ENCODE results near the gene PSMD8.
"Not testable (repeated sequence)": the region's sequence is repeated elsewhere in the genome, so short reads cannot be mapped to it uniquely, and the experiment has no call there.

Gene PSMD8

DNA sequence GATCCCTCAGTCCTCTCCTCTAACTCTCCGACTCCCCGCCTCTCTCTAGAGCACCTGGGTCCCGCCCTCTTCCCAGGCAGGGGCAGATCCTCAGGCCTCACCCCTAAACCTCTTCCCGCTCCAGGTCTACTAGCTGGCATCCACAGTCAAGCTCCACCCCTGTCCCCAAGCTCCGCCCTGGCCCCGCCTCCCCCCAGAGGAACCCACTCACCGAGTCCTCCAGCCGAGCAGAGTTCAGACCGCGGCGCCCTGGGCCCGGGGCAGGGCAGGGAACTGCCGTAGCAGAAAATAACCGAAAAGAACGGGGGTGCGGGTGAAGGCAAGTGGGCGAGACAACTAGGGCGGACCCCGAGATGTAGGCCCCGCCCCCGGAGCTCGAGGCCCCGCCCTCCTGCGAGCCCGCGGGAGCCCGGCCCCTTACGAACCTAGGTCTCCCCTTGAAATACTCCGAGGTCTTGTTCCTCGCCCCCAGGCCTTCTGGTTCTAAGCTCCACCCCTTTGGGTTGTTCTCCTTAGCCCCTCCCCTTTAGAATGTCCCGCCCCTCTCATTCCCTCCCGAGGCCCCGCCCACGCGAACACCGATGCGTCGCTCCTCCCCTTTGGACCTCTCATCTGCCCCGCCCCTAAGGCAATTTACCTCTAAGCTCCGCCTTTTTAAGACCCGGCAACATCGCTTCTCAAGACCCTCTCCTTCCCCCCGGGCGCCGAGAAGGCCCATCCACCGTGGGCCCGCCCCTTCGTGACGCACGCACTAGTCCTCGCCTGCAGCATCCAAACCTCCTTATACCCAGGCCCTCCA lies 13.4 kb downstream of the PSMD8 start, which contains the start of gene GGN:
GGN (minus strand) TSS at position 485 of the 799 bp plus-strand sequence. CDS start 773 bp downstream, outside the sequence.
- DNase-seq = peak; percentile 84

DNA sequence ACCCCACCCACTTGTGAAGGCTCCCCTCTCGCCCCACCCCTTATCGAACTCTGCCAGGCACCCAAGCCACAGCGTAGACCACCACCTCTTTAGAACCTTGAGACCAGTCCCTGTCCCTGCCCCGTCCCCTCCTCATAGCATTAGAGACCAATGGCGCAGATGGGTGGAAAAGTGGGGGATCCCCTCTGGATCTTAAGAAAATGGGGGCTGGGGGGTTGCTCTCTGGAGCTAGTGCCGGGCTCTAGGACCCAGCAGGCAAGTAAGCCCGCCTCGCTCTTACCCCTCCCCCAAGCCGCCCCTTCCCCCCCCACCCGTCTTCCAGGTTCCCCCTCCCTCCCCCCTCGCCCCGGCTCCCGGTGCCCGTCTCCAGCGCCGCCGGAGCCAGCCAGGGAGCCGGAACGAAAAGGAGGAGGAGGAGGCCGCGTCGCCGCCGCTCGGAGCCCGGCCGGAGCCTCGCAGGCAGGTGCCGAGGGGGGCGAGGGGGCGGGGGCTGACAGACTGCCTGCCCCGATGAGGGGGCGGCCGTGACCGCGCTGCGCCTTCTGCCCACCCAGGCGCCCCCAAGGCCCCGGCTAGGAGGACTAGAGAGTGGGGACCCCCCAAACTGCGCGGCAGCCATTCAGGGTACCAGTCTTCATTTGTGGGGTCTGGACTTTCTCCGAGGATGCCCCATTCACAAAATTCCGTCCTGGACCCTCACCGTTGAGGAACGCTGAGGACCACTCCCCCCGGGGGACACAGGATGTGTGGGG lies 14.2 kb downstream of the PSMD8 start, which contains the start of gene SPRED3:
SPRED3 (plus strand) TSS at position 349 of the 752 bp plus-strand sequence. CDS start 1,606 bp downstream, outside the sequence.
- no peak for DNase-seq

DNA sequence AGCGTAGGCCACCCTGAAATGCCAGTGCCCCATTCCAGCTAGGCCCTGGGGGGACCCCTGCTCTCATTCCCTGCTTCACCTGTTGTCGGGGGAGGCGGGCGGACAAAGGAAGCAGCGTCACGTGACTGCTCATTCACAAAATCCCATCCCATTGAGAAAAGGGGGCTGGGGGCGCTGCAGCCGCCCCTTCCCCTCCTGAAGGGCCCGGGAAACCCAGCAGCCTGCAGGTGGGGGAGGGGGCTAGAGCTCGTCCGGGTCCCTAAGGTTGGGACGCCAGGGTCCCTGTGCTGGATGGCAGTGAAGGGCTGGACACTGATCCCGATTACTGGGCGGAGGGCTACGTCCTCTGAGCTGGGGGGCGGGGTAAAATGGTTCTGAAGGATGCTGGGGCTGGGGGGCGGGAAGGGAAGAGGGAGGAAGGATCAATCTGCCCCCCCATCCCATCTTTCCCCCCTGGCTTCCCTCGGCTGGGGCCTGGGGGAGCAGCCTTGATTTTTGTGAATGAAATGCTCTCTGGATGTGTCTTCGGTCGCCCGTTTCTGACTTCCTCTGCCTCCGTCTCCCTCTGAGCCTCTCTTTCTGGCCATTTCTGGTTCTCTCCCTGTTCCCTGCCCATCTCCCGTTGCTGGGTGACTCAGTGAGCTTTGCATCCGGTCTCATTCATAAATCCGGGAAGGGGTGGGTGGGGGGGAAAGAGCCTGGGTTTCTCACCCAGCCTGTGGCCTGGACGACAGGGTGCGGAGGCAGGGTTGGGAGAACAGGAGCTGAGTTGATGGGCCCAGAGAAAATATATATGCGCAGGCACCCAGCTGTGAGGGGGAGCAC lies 14.9 kb downstream of the PSMD8 start:
- DNase-seq = no peak

DNA sequence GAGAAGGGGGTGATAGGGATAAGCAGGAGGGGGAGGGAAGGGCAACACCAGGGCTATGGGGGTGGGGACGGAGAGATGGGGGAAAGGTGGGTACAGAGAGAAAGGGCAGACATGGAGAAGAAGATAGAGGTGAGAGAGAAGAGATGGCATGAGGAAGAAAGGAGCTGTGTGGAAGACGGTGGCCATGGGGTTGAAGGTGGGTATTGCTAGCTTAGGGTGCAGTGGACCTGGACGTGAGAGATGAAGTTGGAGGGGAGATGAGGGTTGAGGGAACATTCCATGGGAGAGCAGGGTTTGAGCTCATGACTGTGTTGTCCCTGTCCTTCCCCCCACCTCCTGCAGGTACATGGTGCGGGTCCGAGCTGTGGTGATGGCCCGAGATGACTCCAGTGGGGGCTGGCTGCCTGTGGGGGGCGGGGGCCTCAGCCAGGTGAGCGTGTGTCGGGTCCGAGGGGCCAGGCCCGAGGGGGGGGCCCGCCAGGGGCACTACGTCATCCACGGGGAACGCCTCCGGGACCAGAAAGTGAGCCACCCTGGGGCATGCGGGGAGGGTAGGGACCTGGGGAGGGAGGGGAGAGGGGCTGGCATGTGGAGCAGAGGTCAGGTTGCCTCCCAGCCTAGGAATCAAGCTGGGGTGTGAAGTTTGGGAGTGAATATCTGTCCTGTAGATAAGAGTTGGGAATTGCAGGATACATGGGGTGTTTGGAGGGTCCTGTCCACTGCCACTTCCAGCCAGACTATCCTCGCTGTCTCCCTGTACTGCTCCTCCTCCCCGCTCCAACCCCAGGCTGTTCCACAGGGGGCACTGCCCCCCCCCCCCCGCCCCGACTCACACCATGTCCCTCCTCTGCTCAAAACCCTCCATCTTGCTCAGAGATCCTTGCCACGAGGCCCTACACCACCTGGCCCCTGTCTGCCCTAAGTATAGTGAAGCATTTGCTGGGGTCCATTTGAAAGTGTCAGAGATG lies 15.9 kb downstream of the PSMD8 start:
- no peak for DNase-seq

DNA sequence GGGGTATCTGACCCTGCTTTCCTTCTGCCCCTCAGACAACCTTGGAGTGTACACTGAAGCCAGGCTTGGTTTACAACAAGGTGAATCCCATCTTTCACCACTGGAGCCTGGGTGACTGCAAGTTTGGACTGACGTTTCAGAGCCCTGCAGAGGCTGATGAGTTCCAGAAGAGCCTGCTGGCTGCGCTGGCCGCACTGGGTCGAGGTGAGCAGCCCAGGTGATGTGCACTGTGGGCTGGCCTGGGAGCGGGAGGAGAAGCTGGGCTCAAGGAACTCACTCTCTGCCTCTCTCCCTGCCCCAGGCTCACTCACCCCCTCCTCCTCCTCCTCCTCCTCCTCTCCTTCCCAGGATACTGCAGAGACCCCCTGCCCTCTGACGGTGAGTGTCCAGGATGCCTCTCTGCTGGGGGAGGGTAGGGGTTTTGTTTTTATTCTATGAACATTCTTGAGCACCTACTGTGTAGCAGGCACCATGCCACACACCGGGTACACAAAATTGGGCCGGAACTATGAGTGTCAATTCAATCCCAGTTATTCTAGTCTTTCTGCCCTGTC lies 17.6 kb downstream of the PSMD8 start:
- DNase-seq = no peak

DNA sequence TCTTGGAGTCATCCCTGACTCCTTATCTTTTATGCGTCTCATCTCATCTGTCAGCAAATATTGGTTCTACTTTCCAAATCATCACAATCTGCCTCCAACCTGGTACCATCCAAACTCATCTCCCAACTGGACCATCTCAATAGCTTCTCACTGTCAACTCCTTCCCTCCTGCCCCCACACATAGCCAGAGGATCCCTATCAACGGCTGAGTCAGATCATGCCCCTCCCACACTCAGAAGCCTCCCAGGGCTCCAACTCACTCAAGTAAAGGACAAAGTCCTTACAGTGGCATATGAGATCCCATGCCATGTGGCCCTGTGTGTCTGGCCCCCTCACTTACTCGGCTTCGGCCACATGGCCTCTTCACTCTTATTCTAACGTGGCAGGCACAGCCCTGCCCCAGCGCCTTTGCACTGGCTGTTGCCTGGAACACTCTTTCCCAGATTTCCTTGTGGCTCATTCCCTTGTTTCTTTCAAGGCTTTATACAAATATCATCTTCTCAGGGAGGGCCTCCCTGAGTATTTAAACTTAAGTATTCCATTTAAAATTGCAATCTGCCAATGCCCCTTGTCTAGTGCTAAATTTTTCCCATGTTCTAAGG lies 18.4 kb downstream of the PSMD8 start:
- DNase-seq = no peak

DNA sequence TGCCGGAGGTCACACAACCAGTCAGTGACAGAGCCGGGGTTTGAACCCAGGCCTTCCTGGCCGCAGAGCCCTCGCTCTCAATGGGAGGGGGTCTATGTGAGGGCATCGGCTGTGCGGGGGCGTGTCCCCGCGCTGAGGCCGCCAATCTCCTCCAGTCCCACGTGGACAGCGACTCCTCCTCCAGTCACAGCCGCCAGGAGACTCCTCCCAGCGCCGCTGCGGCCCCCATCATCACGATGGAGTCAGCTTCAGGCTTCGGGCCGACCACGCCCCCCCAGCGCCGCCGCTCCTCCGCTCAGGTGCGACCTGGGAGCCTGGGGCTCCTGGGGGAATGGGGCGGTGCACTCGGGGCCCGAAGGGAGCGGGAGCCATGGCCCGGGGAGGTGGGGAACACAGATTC lies 20.1 kb downstream of the PSMD8 start:
- DNase-seq = peak; percentile 75

DNA sequence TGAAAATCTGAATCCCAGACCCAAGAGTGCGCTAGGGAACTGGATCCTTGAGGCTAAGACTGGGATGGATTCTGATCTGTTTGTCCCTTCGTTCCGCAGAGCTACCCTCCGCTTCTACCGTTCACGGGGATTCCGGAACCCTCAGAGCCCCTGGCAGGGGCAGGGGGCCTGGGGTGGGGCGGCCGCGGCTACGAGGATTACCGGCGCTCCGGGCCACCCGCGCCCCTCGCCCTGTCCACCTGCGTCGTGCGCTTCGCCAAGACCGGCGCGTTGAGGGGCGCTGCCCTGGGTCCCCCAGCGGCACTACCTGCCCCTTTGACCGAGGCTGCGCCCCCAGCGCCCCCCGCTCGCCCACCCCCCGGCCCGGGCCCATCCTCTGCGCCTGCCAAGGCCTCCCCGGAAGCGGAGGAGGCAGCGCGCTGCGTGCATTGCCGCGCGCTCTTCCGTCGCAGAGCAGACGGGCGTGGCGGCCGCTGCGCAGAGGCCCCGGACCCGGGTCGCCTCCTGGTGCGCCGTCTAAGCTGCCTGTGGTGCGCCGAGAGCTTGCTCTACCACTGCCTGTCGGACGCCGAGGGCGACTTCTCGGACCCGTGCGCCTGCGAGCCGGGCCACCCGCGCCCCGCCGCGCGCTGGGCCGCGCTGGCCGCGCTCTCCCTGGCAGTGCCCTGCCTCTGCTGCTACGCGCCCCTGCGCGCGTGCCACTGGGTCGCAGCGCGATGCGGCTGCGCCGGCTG lies 21.2 kb downstream of the PSMD8 start:
- peak; percentile 49 for DNase-seq

DNA sequence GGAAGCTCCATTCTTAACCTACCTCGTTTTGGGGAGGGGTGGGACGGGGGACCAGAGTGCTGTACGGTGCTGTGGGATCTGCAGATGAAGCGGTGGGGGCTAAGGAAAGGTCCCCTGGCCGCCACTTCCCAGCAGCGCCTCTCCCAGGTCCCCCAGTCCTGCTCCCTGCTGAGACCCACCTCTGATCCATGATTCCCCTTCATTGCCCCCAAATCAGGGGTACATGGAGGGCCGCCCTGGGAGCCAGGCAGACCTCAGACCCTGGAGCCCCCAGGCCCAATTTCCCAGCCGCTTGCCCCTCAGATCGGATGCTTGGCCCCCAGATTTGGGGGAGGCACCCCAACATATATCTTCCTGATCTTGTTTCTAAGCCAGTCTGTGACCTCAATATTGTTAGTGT lies 24.7 kb downstream of the PSMD8 start:
- no peak for DNase-seq

DNA sequence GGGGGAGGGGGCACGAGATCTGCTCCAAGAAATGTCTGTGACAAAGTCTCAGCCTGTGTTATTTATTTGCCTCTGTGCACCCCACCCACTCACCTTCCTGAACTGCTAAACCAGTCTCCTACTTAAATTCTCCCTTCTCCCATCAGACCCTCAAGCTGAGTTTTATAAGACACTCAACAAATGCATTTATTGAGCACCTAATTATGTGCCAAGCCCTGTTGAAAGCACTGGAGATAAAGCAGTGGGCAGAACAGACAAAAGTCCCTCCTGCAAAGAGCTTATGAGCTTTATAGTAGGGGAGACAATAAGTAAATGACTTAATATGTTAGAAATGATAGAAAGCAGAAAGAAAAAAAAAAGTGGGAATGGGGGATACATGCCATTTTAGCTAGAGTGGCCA lies 25.2 kb downstream of the PSMD8 start:
- no peak for DNase-seq

DNA sequence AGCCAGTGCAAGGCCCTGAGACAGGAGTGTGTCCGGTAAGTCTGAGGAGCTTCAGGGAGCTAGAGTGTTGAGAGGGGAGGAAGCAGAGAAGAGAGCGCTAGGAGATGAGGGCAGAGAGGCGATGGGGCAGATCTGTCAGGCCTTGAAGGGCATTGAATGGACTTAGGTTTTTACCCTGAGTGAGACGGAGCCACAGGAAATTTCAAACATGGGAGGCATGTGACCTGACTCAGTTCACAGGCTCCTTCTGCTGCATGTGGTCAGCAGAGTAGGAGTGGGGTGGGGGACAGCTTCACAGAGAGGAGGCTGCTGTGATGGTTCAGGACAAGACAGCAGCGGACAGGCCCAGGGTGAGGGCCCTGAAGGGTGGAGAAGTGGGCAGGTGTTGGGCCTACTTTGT lies 26.0 kb downstream of the PSMD8 start:
- DNase-seq = no peak

DNA sequence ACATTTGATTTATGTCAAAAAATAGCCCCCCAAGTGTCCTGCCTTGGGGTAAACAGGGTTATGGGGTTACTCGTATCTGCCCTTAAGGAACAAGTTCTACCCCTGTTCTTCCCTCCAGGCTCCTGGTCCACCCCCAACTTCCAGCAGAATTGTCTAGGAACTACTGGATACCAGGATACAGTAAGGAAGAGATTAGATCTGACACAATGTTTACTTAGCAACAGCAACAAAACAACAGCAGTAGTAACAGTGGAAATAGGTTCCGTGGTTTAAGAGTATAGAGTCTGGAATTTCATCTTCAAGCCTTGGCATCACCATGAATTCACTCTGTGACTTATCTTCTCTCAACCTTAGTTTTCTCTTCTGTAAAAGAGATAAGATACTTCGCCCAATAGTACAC lies 26.8 kb downstream of the PSMD8 start:
- no peak for DNase-seq

DNA sequence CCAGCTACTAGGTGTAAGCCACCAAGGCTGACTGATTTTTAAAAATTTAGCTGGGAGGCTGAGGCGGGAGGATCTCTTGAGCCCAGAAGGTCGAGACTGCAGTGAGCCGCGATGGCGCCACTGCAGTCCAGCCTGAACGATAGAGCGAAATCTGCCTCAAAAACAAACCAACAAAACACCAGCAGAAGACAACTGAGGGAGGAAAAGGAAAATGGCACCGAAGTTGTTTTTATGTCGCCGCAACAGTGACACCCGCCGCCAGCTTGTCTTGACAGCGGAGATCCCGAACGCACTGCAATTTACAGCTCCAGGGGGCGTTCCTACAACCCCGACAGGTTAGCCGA lies 28.2 kb downstream of the PSMD8 start:
- DNase-seq = no peak

DNA sequence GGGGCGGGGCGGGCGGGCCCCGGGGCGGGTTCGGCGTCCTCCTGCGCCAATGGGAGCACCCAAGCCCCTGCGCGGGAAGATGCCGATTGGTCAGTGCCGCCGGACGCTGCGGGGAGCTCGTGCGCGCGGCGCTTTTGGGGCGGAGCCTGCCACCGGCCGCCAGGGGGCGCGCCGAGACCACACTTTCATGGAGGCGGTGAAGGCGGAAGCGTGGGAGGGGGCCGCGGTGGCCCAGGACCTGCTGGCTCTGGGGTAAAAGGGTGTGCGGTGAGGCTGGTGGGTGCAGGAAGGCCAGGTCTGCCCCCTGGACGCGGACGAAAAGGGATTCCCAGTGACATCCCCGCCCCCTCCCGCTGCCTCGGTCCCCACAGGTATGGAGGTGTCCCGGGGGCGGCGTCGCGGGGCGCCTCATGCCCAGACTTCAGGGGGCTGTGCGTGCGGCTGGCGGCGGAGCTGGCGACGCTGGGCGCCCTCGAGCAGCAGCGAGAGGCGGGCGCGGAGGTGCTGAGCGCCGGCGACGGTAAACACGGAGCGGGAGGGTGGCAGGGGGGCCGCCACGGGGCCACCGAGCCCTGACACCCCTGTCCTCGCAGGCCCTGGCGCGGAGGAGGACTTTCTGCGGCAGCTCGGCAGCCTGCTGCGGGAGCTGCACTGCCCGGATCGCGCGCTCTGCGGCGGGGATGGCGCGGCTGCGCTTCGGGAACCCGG lies 28.8 kb downstream of the PSMD8 start, which contains the start of gene FAM98C:
FAM98C (plus strand) TSS at position 127 of the 708 bp plus-strand sequence; CDS start at position 188, 61 bp downstream.
- DNase-seq = peak; percentile 96

DNA sequence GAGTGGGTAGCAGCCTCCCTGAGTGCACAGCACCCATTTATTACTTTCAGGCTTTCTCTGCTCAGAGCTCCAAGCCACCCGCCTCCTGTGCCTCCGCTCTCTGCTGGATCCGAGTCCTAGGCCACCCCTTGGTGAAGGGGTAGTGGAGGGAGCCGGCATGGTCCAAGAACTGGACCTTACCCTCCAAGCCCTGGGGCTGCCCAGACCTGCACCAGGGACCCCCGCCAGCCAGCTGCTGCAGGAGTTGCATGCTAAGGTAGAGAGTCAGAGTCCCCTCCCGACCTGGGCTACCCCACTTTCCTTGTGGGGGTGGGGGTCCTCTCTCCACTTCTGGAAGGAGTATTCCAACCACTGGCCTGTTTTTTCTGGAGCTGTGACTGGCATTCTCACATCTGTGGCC lies 30.5 kb downstream of the PSMD8 start:
- DNase-seq = no peak

DNA sequence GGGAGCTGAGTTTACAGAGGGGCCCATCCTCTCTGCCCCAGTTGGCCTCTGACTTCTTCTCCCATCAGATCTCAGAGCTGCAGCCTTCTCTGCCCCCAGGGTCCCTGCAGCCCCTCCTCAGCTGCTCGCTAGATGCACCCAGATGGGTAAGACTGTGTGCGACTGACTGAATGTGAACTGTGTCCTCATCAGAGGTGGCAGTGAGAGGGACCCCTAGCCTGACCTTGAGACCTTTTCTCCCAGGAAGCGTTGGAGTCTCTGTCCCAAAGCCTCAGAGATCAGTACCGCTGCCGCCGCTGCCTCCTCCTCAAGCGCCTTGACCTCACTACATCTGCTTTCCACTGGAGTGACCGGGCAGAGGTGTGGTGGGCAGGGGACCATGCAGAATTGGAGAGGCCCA lies 30.9 kb downstream of the PSMD8 start:
- no peak for DNase-seq

DNA sequence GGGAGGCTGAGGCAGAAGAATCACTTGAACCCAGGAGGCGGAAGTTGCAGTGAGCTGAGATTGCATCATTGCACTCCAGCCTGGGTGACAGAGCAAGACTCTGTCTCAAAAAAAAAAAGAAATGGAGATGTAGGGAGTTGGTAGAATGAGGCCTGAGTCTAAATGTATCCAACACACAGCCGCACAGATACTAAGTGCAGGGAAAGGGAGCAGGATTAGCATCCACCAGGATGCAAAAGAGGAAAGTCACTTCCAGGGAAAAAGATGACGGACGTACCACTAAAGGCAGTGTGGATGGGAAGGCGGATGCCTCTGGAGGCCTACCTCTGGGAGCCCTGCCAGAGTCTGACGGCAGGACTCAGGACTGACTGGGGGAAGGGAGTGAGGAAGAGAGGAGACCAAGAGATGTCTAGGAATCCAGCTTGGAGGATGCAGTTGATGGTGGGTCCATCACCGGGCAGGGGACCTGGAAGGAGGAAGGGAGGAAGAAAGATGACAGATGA lies 35.3 kb downstream of the PSMD8 start:
- DNase-seq = no peak

DNA sequence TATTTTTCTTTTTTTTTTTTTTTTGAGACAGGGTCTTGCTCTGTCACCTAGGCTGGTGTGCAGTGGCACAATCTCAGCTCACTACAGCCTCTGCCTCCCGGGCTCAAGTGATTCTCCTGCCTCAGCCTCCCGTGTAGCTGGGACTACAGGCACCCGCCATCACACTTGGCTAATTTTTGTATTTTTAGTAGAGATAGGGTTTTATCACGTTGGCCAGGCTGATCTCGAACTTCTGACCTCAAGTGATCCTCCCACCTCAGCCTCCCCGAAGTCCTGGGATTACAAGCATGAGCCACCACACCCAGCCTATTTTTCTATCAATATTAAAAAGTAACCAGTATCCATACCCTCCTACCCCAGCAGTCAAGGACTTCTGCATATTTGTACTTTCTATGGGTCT lies 36.0 kb downstream of the PSMD8 start:
- not testable (repeated sequence) for DNase-seq

DNA sequence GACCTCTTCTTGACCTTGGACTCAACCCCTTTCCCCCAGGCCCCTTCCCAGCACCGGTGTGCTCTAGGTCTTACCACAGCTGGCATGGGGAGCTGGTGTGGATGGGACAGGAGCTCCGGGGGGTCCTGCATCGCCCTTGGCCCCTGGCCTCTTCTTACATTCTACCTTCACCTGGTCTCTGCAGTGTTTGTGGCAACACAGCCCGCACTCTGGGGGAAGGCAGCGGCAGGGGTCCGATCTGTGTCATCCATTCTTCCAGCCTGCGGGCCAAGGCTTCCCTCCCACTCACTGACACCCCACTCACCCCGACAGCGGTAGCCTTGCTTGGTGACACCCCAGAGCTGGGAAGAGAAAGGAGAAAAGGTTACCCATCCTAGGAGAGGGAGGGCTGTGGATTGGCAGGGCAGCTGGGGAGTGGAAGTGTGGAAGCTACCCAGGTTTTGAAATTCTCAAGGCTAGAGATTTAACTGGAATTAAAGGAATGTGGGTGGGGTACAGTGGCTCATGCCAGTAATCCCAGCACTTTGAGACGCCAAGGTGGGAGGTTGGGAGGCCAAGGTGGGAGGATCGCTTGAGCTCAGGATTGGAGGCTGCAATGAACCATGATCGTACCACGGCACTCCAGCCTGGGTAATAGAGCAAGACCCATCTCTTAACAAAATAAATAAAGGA lies 36.8 kb downstream of the PSMD8 start:
- DNase-seq = no peak

Data from stimulated activated CD4-positive, alpha-beta T cell treated with anti-CD3 and anti-CD28 coated beads, Interleukin-4, amount 100 ng/mL, for 24 hours (primary cell).